ENCODE measurements around the gene SLC30A3. TPM values are rescaled to one million over a fixed set of nuclear protein-coding genes. Genes with fewer than 3 reads are reported as not detected.

The SLC30A3 gene
- total and polyA plus RNA-seq, 10 of the 15 experiments (the other 5 are each of a cell fraction or from before 2014, with no cell fraction given): 0.23 TPM; not detected in 9

GRCh38 chr2:27307287-27307544, 44.4 kb upstream of the SLC30A3 start (continued):
- TF ChIP-seq ZBED1 (IDR thresholded peaks at IDR 0.05; ENCODE audit: borderline replicate concordance): no peak
- TF ChIP-seq CBFB (IDR thresholded peaks at IDR 0.05; ENCODE audit: low read depth): no peak
- TF ChIP-seq ZBTB4 (CRISPR knock-in tag; IDR thresholded peaks at IDR 0.05): no peak
- TF ChIP-seq TCF12 (IDR thresholded peaks at IDR 0.05; ENCODE audit: low read depth, low read length): no peak
- no peak for TF ChIP-seq FOXK2 (IDR thresholded peaks at IDR 0.05)
- TF ChIP-seq CEBPZ (IDR thresholded peaks at IDR 0.05; ENCODE audit: low read depth, low read length): no peak
- TF ChIP-seq ZNF622 (IDR thresholded peaks at IDR 0.05): no peak
- TF ChIP-seq ZZZ3 (IDR thresholded peaks at IDR 0.05; ENCODE audit: control insufficient read depth, insufficient read length, low read depth): no peak
- TF ChIP-seq CBX5 (IDR thresholded peaks at IDR 0.05; ENCODE audit: low read depth): no peak
- no peak for TF ChIP-seq BACH1 (IDR thresholded peaks at IDR 0.05; ENCODE audit: borderline replicate concordance)

Measured in GM12878 (cell line).